CD14-positive monocyte (primary cell): ENCODE measurements around the gene EMID1. TPM values are rescaled to one million over a fixed set of nuclear protein-coding genes. Genes with fewer than 3 reads are reported as not detected.

ENCODE experiments used
- DNase-seq, 3 donors: peaks; one replicate each; pipeline ENCODE4 v3.0.0-alpha.2; 2011 to 2022
- H2AFZ ChIP-seq: 2 replicates; pipeline ENCODE4 v1.6.0; 2012; ENCODE audit warnings: mild to moderate bottlenecking, low read depth, low read length, inconsistent platforms; ENCODE audit not compliant: insufficient read depth, poor library complexity, severe bottlenecking
- H3K27ac ChIP-seq, 2 donors: 1 replicate in 1 of 2; 2 replicates in 1 of 2; pipeline ENCODE4 v1.5.1; 2012 to 2013; ENCODE audit warnings: low read length in 2 of 2, control low read depth in 1 of 2, inconsistent platforms in 1 of 2, low read depth in 1 of 2, mild to moderate bottlenecking in 1 of 2
- H3K27me3 ChIP-seq, 2 donors: one replicate each; pipeline versions ENCODE4 v1.6.0 to v1.6.1; 2011 to 2013; ENCODE audit warnings: low read length in 2 of 2; ENCODE audit not compliant: control insufficient read depth in 2 of 2, insufficient read depth in 2 of 2
- H3K36me3 ChIP-seq, 2 donors: replicated peaks in 1 of 2; 1 replicate in 1 of 2; 2 replicates in 1 of 2; pipeline versions ENCODE4 v1.5.1 to v1.6.1; 2012 to 2013; ENCODE audit warnings: low read length in 2 of 2, control low read depth in 1 of 2, inconsistent platforms in 1 of 2, mild to moderate bottlenecking in 1 of 2; ENCODE audit not compliant: insufficient read depth in 2 of 2, control insufficient read depth in 1 of 2
- H3K4me1 ChIP-seq, 2 donors: 1 replicate in 1 of 2; 2 replicates in 1 of 2; pipeline versions ENCODE4 v1.5.1 to v1.6.1; 2012 to 2013; ENCODE audit warnings: low read length in 2 of 2, control low read depth in 1 of 2, inconsistent platforms in 1 of 2, mild to moderate bottlenecking in 1 of 2, moderate library complexity in 1 of 2; ENCODE audit not compliant: insufficient read depth in 2 of 2, control insufficient read depth in 1 of 2
- H3K4me2 ChIP-seq: replicated peaks from 2 replicates; pipeline ENCODE3; 2012; ENCODE audit warnings: low read length, moderate library complexity, mild to moderate bottlenecking; ENCODE audit not compliant: poor library complexity, severe bottlenecking; ENCODE audit errors: extremely low read depth
- H3K4me3 ChIP-seq, 3 experiments: fragments of 200-600 bp in 1 of 3; sonication (generic) in 1 of 3; replicated peaks in 1 of 3; 1 replicate in 2 of 3; 2 replicates in 1 of 3; pipeline ENCODE4 v1.5.1; 2011 to 2013; ENCODE audit warnings: low read length in 3 of 3, mild to moderate bottlenecking in 3 of 3, control low read depth in 2 of 3, low read depth in 2 of 3, inconsistent platforms in 1 of 3, moderate library complexity in 1 of 3
- H3K79me2 ChIP-seq: 2 replicates; pipeline ENCODE4 v1.6.0; 2012; ENCODE audit warnings: mild to moderate bottlenecking, control low read depth, inconsistent platforms, low read length, moderate library complexity; ENCODE audit not compliant: insufficient read depth
- H3K9ac ChIP-seq: 2 replicates; pipeline ENCODE4 v1.6.0; 2017; ENCODE audit warnings: low read length, mild to moderate bottlenecking; ENCODE audit not compliant: insufficient read depth, poor library complexity, severe bottlenecking
- H3K9me3 ChIP-seq, 2 donors: replicated peaks in 1 of 2; 1 replicate in 1 of 2; 2 replicates in 1 of 2; pipeline versions ENCODE4 v1.5.1 to v1.6.1; 2012 to 2013; ENCODE audit warnings: low read length in 2 of 2, control low read depth in 1 of 2; ENCODE audit not compliant: control insufficient read depth in 1 of 2, insufficient read depth in 1 of 2
- H4K20me1 ChIP-seq: 2 replicates; pipeline ENCODE4 v1.6.0; 2012; ENCODE audit warnings: mild to moderate bottlenecking, low read length, control low read depth, moderate library complexity; ENCODE audit not compliant: insufficient read depth
- H3K27ac Mint-ChIP-seq, 7 donors: one replicate each; pipeline ENCODE4 v1.8.0; 2020; ENCODE audit warnings: mild to moderate bottlenecking in 7 of 7, mixed read lengths in 7 of 7, moderate library complexity in 6 of 7, inconsistent platforms in 2 of 7
- H3K27me3 Mint-ChIP-seq, 3 donors: one replicate each; pipeline ENCODE4 v1.8.0; 2021 to 2022; ENCODE audit warnings: low read depth in 3 of 3, mild to moderate bottlenecking in 3 of 3, mixed read lengths in 3 of 3, moderate library complexity in 3 of 3, inconsistent platforms in 1 of 3
- H3K36me3 Mint-ChIP-seq, 2 donors: one replicate each; pipeline ENCODE4 v1.8.0; 2020; ENCODE audit warnings: mixed read lengths in 2 of 2, inconsistent platforms in 1 of 2, mild to moderate bottlenecking in 1 of 2
- H3K4me1 Mint-ChIP-seq: one replicate; pipeline ENCODE4 v1.8.0; 2020; ENCODE audit warnings: mild to moderate bottlenecking, mixed read lengths
- H3K4me3 Mint-ChIP-seq, 2 donors: one replicate each; pipeline ENCODE4 v1.8.0; 2020; ENCODE audit warnings: mild to moderate bottlenecking in 2 of 2, mixed read lengths in 2 of 2, moderate library complexity in 1 of 2
- H3K9me3 Mint-ChIP-seq, 7 donors: one replicate each; pipeline ENCODE4 v1.8.0; 2020 to 2022; ENCODE audit warnings: mixed read lengths in 7 of 7, mild to moderate bottlenecking in 6 of 7, moderate library complexity in 6 of 7, inconsistent platforms in 2 of 7
- CTCF ChIP-seq: fragments of 200-600 bp; IDR thresholded peaks from one replicate; pipeline ENCODE4 v1.8.0; 2022; ENCODE audit warnings: antibody characterized with exemption, mild to moderate bottlenecking
- WGBS: methylation state at CpG from one replicate; pipeline ENCODE4 v1.1.5; 2013; ENCODE audit warnings: missing lambda C conversion rate; ENCODE audit not compliant: insufficient coverage; 5-methylcytosine and 5-hydroxymethylcytosine counted together
- intact Hi-C, 2 donors: fragments of 100-400 bp; cut with micrococcal nuclease; formaldehyde crosslinking; loops; one replicate each; pipeline versions ENCODE4 v1.15.0 to v1.15.1; 2023
- polyA plus RNA-seq, 3 donors: library from polyadenylated mRNA; depleted of rRNA in 1 of 3; unstranded in 2 of 3; stranded (reverse) in 1 of 3; fragments of 300-500 nt in 2 of 3; fragments of >200 nt in 1 of 3; fragmentation: Illumina TruSeq in 2 of 3; gene quantifications; 1 replicate in 2 of 3; 2 replicates in 1 of 3; pipeline ENCODE4 v1.2.3, GENCODE V29; 2012 to 2021

EMID1 gene
- polyA plus RNA-seq, 3 donors = not detected

- Mint-ChIP-seq H3K36me3 (no peaks in the 10 kb centered on the region), H3K27me3 (peaks cover 6 to 9% (median 7%) of the 10 kb centered on the region in 3 donors), H3K27ac (no peak overlapping the region), H3K9me3 (no peaks in the 10 kb centered on the region), H3K4me1 (peaks cover 13% of the 10 kb centered on the region), H3K4me3 (no peak overlapping the region)
- no peak for DNase-seq
- no peak overlapping the region for H3K27ac ChIP-seq
- no peaks in the 10 kb centered on the region for H4K20me1 ChIP-seq
- H3K4me2 ChIP-seq = no peak overlapping the region
- H3K4me1 ChIP-seq = peaks cover 10 to 16% of the 10 kb centered on the region in 2 donors
- H3K27me3 ChIP-seq = peaks cover 0 to 6% of the 10 kb centered on the region in 2 donors
- TF ChIP-seq CTCF = no peak
- no peaks in the 10 kb centered on the region for H3K36me3 ChIP-seq
- no peaks in the 10 kb centered on the region for H3K9me3 ChIP-seq
- no peak overlapping the region for H3K9ac ChIP-seq
- no peak overlapping the region for H2AFZ ChIP-seq
- H3K4me3 ChIP-seq = no peak overlapping the region
- no CpG with 5 or more reads among the region's 9 CpGs for WGBS
- H3K79me2 ChIP-seq = no peaks in the 10 kb centered on the region
- intact Hi-C loops = no loop called here
Measured at GRCh38 chr22:29213493-29213892, 7.8 kb downstream of the EMID1 start.

GRCh38 chr22:29214232-29214631, 8.5 kb downstream of the EMID1 start:
- TF ChIP-seq CTCF = no peak
- intact Hi-C loops = no loop called here
- H3K4me3 Mint-ChIP-seq = no peak overlapping the region
- peaks cover 8% of the 10 kb centered on the region in 2 donors for H3K4me1 ChIP-seq
- H3K27me3 ChIP-seq = no peaks in the 10 kb centered on the region
- 97% methylated on average over 6 of the region's 6 CpGs for WGBS
- H3K9me3 Mint-ChIP-seq = no peaks in the 10 kb centered on the region
- H3K27ac ChIP-seq = no peak overlapping the region
- no peak overlapping the region for H2AFZ ChIP-seq
- H3K9ac ChIP-seq = no peak overlapping the region
- DNase-seq = no peak
- H3K9me3 ChIP-seq = no peaks in the 10 kb centered on the region
- no peaks in the 10 kb centered on the region for H3K36me3 Mint-ChIP-seq
- no peaks in the 10 kb centered on the region for H3K79me2 ChIP-seq
- no peaks in the 10 kb centered on the region for H4K20me1 ChIP-seq
- H3K36me3 ChIP-seq = no peaks in the 10 kb centered on the region
- H3K27ac Mint-ChIP-seq = no peak overlapping the region
- no peak overlapping the region for H3K4me2 ChIP-seq
- peaks cover 8% of the 10 kb centered on the region for H3K4me1 Mint-ChIP-seq
- no peak overlapping the region for H3K4me3 ChIP-seq
- H3K27me3 Mint-ChIP-seq = peaks cover under 1 to 5% (median 5%) of the 10 kb centered on the region in 3 donors
